H1 (cell line): ENCODE data around the gene SEMA4D. TPM values are rescaled to one million over a fixed set of nuclear protein-coding genes. Genes with fewer than 3 reads are reported as not detected.

ENCODE experiments used
- CTCF ChIA-PET: fragments of 300-600 bp; sonication (Branson Sonifier 250); formaldehyde crosslinking; loops from one replicate; lab custom pipeline; 2021; ENCODE audit not compliant: partially characterized antibody; lab: Charles Lee
- POLR2A ChIA-PET: fragments of 300-600 bp; sonication (Branson Sonifier 250); formaldehyde crosslinking; loops from one replicate; lab custom pipeline; 2021; ENCODE audit warnings: inconsistent platforms; ENCODE audit not compliant: partially characterized antibody; lab: Charles Lee
- DNase-seq, 2 experiments: peaks; one replicate each; pipeline versions ENCODE4 v3.0.0 to v3.0.0-alpha.2; 2010 to 2022; ENCODE audit warnings: low spot score in 2 of 2, low read depth in 1 of 2, mixed read lengths in 1 of 2
- FAIRE-seq: peaks from 2 replicates; lab custom pipeline; 2011; peaks lifted over from hg19 to GRCh38; lab: Jason Lieb, UNC
- H2AFZ ChIP-seq: 2 replicates; pipeline ENCODE4 v1.8.1; 2012; ENCODE audit warnings: low read length, inconsistent platforms
- H2AK5ac ChIP-seq: 2 replicates; pipeline ENCODE4 v1.6.1; 2013; ENCODE audit warnings: low read depth, low read length
- H2BK120ac ChIP-seq: replicated peaks from 2 replicates; pipeline ENCODE3; 2013; ENCODE audit warnings: low read depth, low read length, inconsistent platforms
- H2BK12ac ChIP-seq: 2 replicates; pipeline ENCODE4 v1.6.1; 2013; ENCODE audit warnings: low read depth, low read length
- H2BK15ac ChIP-seq: 2 replicates; pipeline ENCODE4 v1.6.1; 2013; ENCODE audit warnings: low read length
- H2BK20ac ChIP-seq: 2 replicates; pipeline ENCODE4 v1.6.1; 2013; ENCODE audit warnings: low read length
- H2BK5ac ChIP-seq: 2 replicates; pipeline ENCODE4 v1.6.1; 2013; ENCODE audit warnings: low read depth, low read length
- H3K14ac ChIP-seq: 2 replicates; pipeline ENCODE4 v1.6.1; 2013; ENCODE audit warnings: inconsistent platforms; ENCODE audit not compliant: insufficient read length
- H3K18ac ChIP-seq: 2 replicates; pipeline ENCODE4 v1.6.1; 2013; ENCODE audit warnings: low read length; ENCODE audit errors: extremely low read depth
- H3K23ac ChIP-seq: 2 replicates; pipeline ENCODE4 v1.6.1; 2013; ENCODE audit warnings: inconsistent platforms; ENCODE audit not compliant: insufficient read length
- H3K23me2 ChIP-seq: 2 replicates; pipeline ENCODE4 v1.6.1; 2013; ENCODE audit warnings: low read depth, low read length
- H3K27ac ChIP-seq: 2 replicates; pipeline ENCODE4 v1.6.1; 2011; ENCODE audit warnings: low read depth, low read length, inconsistent platforms
- H3K27me3 ChIP-seq, 4 experiments: replicated peaks in 1 of 4; 1 replicate in 1 of 4; 2 replicates in 3 of 4; pipeline versions ENCODE4 v1.6.1 to v1.8.1; 2011 to 2013; ENCODE audit warnings: low read length in 3 of 4, mild to moderate bottlenecking in 3 of 4, inconsistent platforms in 2 of 4, mixed read lengths in 2 of 4, moderate library complexity in 1 of 4; ENCODE audit not compliant: control insufficient read depth in 3 of 4, insufficient read depth in 3 of 4; ENCODE audit errors: extremely low read depth in 1 of 4
- H3K36me3 ChIP-seq, 4 experiments: 2 replicates each; pipeline versions ENCODE4 v1.6.1 to v1.8.1; 2011 to 2013; ENCODE audit warnings: mild to moderate bottlenecking in 4 of 4, low read length in 3 of 4, moderate library complexity in 2 of 4, control low read depth in 1 of 4, inconsistent platforms in 1 of 4; ENCODE audit not compliant: insufficient read depth in 4 of 4, control insufficient read depth in 2 of 4
- H3K4ac ChIP-seq: replicated peaks from 2 replicates; pipeline ENCODE3; 2013; ENCODE audit warnings: low read length, low read depth, mixed read lengths, inconsistent platforms; ENCODE audit not compliant: insufficient read length
- H3K4me1 ChIP-seq, 4 experiments: replicated peaks in 1 of 4; 1 replicate in 1 of 4; 2 replicates in 3 of 4; pipeline versions ENCODE4 v1.6.1 to v1.8.1; 2011 to 2013; ENCODE audit warnings: low read length in 3 of 4, inconsistent platforms in 2 of 4, mixed read lengths in 1 of 4; ENCODE audit not compliant: insufficient read depth in 4 of 4, control insufficient read depth in 3 of 4
- H3K4me2 ChIP-seq, 2 experiments: 2 replicates each; pipeline versions ENCODE4 v1.6.1 to v1.8.1; 2011 to 2013; ENCODE audit warnings: low read depth in 2 of 2, low read length in 2 of 2, control low read depth in 1 of 2, inconsistent platforms in 1 of 2, mild to moderate bottlenecking in 1 of 2; ENCODE audit not compliant: insufficient read depth in 1 of 2
- H3K4me3 ChIP-seq, 4 experiments: fragments of 200-600, 300-600 bp in 1 of 4; sonication (generic), shearing (Covaris generic), sonication (Bioruptor Twin) in 1 of 4; 2 replicates each; pipeline versions ENCODE4 v1.5.1 to v1.8.1; 2011 to 2016; ENCODE audit warnings: low read length in 4 of 4, low read depth in 3 of 4, control low read depth in 2 of 4, inconsistent platforms in 2 of 4, mild to moderate bottlenecking in 2 of 4, mixed read lengths in 1 of 4, moderate library complexity in 1 of 4; ENCODE audit not compliant: insufficient read depth in 2 of 4; ENCODE audit errors: extremely low read depth in 1 of 4
- H3K56ac ChIP-seq: replicated peaks from 2 replicates; pipeline ENCODE3; 2013; ENCODE audit warnings: low read depth, mild to moderate bottlenecking, mixed read lengths, low read length, inconsistent platforms; ENCODE audit not compliant: insufficient read length
- H3K79me1 ChIP-seq: 2 replicates; pipeline ENCODE4 v1.6.1; 2013; ENCODE audit warnings: low read depth, low read length, control low read depth
- H3K79me2 ChIP-seq, 2 experiments: 2 replicates each; pipeline versions ENCODE4 v1.6.1 to v1.8.1; 2012 to 2013; ENCODE audit warnings: low read length in 2 of 2, mild to moderate bottlenecking in 2 of 2, inconsistent platforms in 1 of 2; ENCODE audit not compliant: insufficient read depth in 2 of 2, control insufficient read depth in 1 of 2
- H3K9ac ChIP-seq, 4 experiments: replicated peaks in 1 of 4; 1 replicate in 1 of 4; 2 replicates in 3 of 4; pipeline versions ENCODE4 v1.6.1 to v1.8.1; 2011 to 2013; ENCODE audit warnings: low read depth in 3 of 4, low read length in 3 of 4, control low read depth in 2 of 4, mild to moderate bottlenecking in 2 of 4, moderate library complexity in 2 of 4, inconsistent platforms in 1 of 4; ENCODE audit errors: extremely low read depth in 1 of 4
- H3K9me3 ChIP-seq, 2 experiments: 2 replicates each; pipeline versions ENCODE4 v1.6.1 to v1.8.1; 2012 to 2013; ENCODE audit warnings: mild to moderate bottlenecking in 2 of 2, moderate library complexity in 2 of 2, control low read depth in 1 of 2, inconsistent platforms in 1 of 2, low read depth in 1 of 2, low read length in 1 of 2, mixed read lengths in 1 of 2; ENCODE audit not compliant: insufficient read depth in 2 of 2
- H4K20me1 ChIP-seq, 2 experiments: replicated peaks in 1 of 2; 2 replicates each; pipeline versions ENCODE3 to v1.8.1; 2011 to 2013; ENCODE audit warnings: inconsistent platforms in 2 of 2, low read length in 2 of 2, mild to moderate bottlenecking in 1 of 2; ENCODE audit not compliant: insufficient read depth in 2 of 2, control insufficient read depth in 1 of 2
- H4K5ac ChIP-seq: 2 replicates; pipeline ENCODE4 v1.6.1; 2013; ENCODE audit warnings: low read length, low read depth, mixed read lengths, inconsistent platforms; ENCODE audit not compliant: insufficient read length
- H4K8ac ChIP-seq: 2 replicates; pipeline ENCODE4 v1.8.0; 2013; ENCODE audit warnings: mild to moderate bottlenecking, moderate library complexity, low read length, inconsistent platforms; ENCODE audit not compliant: insufficient read depth; ENCODE audit errors: extremely low read depth
- H4K91ac ChIP-seq: replicated peaks from 2 replicates; pipeline ENCODE3; 2013; ENCODE audit warnings: low read length, mixed read lengths, inconsistent platforms; ENCODE audit not compliant: insufficient read length
- ATF3 ChIP-seq: IDR thresholded peaks from 2 replicates; pipeline ENCODE4 v1.6.1; 2011; ENCODE audit warnings: low read depth, mild to moderate bottlenecking, low read length; ENCODE audit not compliant: insufficient read depth
- CTCF ChIP-seq, 3 experiments: IDR thresholded peaks; 1 replicate in 2 of 3; 2 replicates in 1 of 3; pipeline versions ENCODE4 v1.5.1 to v1.6.1; 2011; ENCODE audit warnings: low read length in 3 of 3, mild to moderate bottlenecking in 3 of 3, inconsistent platforms in 2 of 3, low read depth in 1 of 3, moderate library complexity in 1 of 3; ENCODE audit not compliant: insufficient read depth in 1 of 3; ENCODE audit errors: control extremely low read depth in 1 of 3
- EP300 ChIP-seq, 2 experiments: IDR thresholded peaks; 1 replicate in 1 of 2; 2 replicates in 1 of 2; pipeline ENCODE4 v1.6.1; 2011 to 2012; ENCODE audit warnings: low read depth in 2 of 2, low read length in 2 of 2, mild to moderate bottlenecking in 2 of 2, borderline replicate concordance in 1 of 2, inconsistent platforms in 1 of 2, moderate library complexity in 1 of 2
- GTF2F1 ChIP-seq: IDR thresholded peaks from 2 replicates; pipeline ENCODE4 v1.6.1; 2012; ENCODE audit warnings: low read depth, low read length, improper control_type of control experiment, borderline replicate concordance
- PHF8 ChIP-seq: fragments of 200-600 bp; sonication (generic); conservative IDR thresholded peaks from 2 replicates; pipeline ENCODE4 v1.7.1; 2012; ENCODE audit warnings: low read depth, mild to moderate bottlenecking, inconsistent platforms, low read length, moderate library complexity
- POU5F1 ChIP-seq: IDR thresholded peaks from 2 replicates; pipeline ENCODE4 v1.6.1; 2011; ENCODE audit warnings: low read depth, mild to moderate bottlenecking, low read length, moderate library complexity
- RBBP5 ChIP-seq: IDR thresholded peaks from 2 replicates; pipeline ENCODE4 v1.7.1; 2012; ENCODE audit warnings: low read depth, mild to moderate bottlenecking, inconsistent platforms, low read length, moderate library complexity, borderline replicate concordance
- SAP30 ChIP-seq: fragments of 300-600 bp; sonication (generic); IDR thresholded peaks from 2 replicates; pipeline ENCODE4 v1.7.1; 2012; ENCODE audit warnings: low read length, moderate library complexity, mild to moderate bottlenecking, inconsistent platforms; ENCODE audit not compliant: insufficient read depth, insufficient replicate concordance
- SP2 ChIP-seq: IDR thresholded peaks from 2 replicates; pipeline ENCODE4 v1.6.1; 2012; ENCODE audit warnings: mild to moderate bottlenecking, low read length, inconsistent platforms
- WGBS, 2 experiments: shearing (Covaris generic) in 1 of 2; methylation state at CpG; one replicate each; pipeline versions ENCODE4 v1.1.6 to v1.1.7; 2013 to 2015; ENCODE audit warnings: low lambda C conversion rate in 2 of 2, mixed read lengths in 2 of 2, inconsistent platforms in 1 of 2, low coverage in 1 of 2, missing lambda C conversion rate in 1 of 2; ENCODE audit not compliant: insufficient replicate concordance in 2 of 2, insufficient coverage in 1 of 2, insufficient read length in 1 of 2; ENCODE audit errors: extremely low coverage in 1 of 2, missing lambda C conversion rate in 1 of 2; 5-methylcytosine and 5-hydroxymethylcytosine counted together
- polyA plus RNA-seq, 7 experiments: library from polyadenylated mRNA; depleted of rRNA in 3 of 7; stranded (reverse) in 5 of 7; unstranded in 2 of 7; fragments of >200 nt in 5 of 7; fragments of 200-250 nt in 2 of 7; gene quantifications; 1 replicate in 5 of 7; 2 replicates in 1 of 7; 4 replicates in 1 of 7; pipeline versions ENCODE4 v1.2.1 to v1.2.3, GENCODE V29; 2011 to 2013; ENCODE audit warnings: missing spikeins in 2 of 7, mixed read lengths in 2 of 7
- total RNA-seq: library from RNA; stranded (reverse); fragmentation: NEBNext Ultra II Directional; extraction: Animal tissue kit (Norgen Biotek cat#: 25700); gene quantifications from 2 replicates; pipeline ENCODE4 v1.2.1, GENCODE V29; 2021

Gene SEMA4D
- total and polyA plus RNA-seq, 2 of the 8 experiments (the other 6 are each of a cell fraction or from before 2014, with no cell fraction given), result 21.0 to 70.4 TPM

GRCh38 chr9:89455356-89455824 lies 42.5 kb downstream of the SEMA4D start:
- H3K4me3 ChIP-seq, result no peak overlapping the region
- H2BK12ac ChIP-seq, result 0 out of 2 replicates have a peak overlapping the region, but pooled peaks have one; percentile 0
- H3K4me2 ChIP-seq, result no peak overlapping the region
- CTCF ChIA-PET, result interaction anchor here (1.4 to 2.5 kb wide), 4 partner anchors 11 to 94 kb away, joined by 9 to 11 read pairs (median 10); no protein-coding TSS in a partner anchor
- H3K4ac ChIP-seq, result no peak overlapping the region
- no peak overlapping the region for H3K18ac ChIP-seq
- peaks cover 0 to 10% (median 1%) of the 10 kb centered on the region in 4 experiments; a peak in 5 of 8 replicates for H3K36me3 ChIP-seq
- POLR2A ChIA-PET, result interaction anchor here (0.6 to 1.8 kb wide), 3 partner anchors 15 to 84 kb away, joined by 3 to 4 read pairs (median 4); no protein-coding TSS in a partner anchor
- H3K23me2 ChIP-seq, result no peaks in the 10 kb centered on the region; the same call in 1 of the 2 replicates
- H2BK120ac ChIP-seq, result no peak overlapping the region
- H2AFZ ChIP-seq, result no peak overlapping the region
- peaks cover 10 to 19% (median 12%) of the 10 kb centered on the region in 4 experiments for H3K4me1 ChIP-seq
- H3K27me3 ChIP-seq, result no peaks in the 10 kb centered on the region
- peaks cover 6 to 18% of the 10 kb centered on the region in 2 experiments for H4K20me1 ChIP-seq
- H3K56ac ChIP-seq, result no peak overlapping the region
- H3K79me1 ChIP-seq, result peaks cover 33% of the 10 kb centered on the region
- no peak overlapping the region for H3K14ac ChIP-seq
- no peak for FAIRE-seq
- H2BK5ac ChIP-seq, result peak overlapping the region; percentile 75
- H3K23ac ChIP-seq, result no peak overlapping the region
- no peaks in the 10 kb centered on the region for H3K9me3 ChIP-seq
- 0 out of 2 replicates have a peak overlapping the region, but pooled peaks have one; percentile 45 for H3K27ac ChIP-seq
- no peak overlapping the region for H2BK20ac ChIP-seq
- no peak overlapping the region for H2AK5ac ChIP-seq
- no peak overlapping the region for H3K9ac ChIP-seq
- H4K5ac ChIP-seq, result no peak overlapping the region
- no peak for DNase-seq
- H2BK15ac ChIP-seq, result no peak overlapping the region
- peaks cover 8 to 52% of the 10 kb centered on the region in 2 experiments; a peak in 3 of 4 replicates for H3K79me2 ChIP-seq
- no peak overlapping the region for H4K8ac ChIP-seq
- no peak overlapping the region for H4K91ac ChIP-seq
- WGBS, 2 experiments, result 91% methylated on average over 8 of the region's 9 CpGs; no CpG with 5 or more reads in 1 of the 2 experiments
- no peak for TF ChIP-seq RBBP5
- TF ChIP-seq PHF8, result no peak
- no peak for TF ChIP-seq SP2
- TF ChIP-seq EP300 (IDR thresholded peaks at IDR 0.05; ENCODE audit: borderline replicate concordance in 1 of 2, low read depth in 2 of 2, low read length in 2 of 2), result no peak
- TF ChIP-seq ATF3, result no peak
- no peak for TF ChIP-seq POU5F1
- TF ChIP-seq CTCF (IDR thresholded peaks at IDR 0.05; ENCODE audit: control extremely low read depth in 1 of 3, insufficient read depth in 1 of 3, low read depth in 1 of 3, low read length in 3 of 3), result no peak
- no peak for TF ChIP-seq GTF2F1
- TF ChIP-seq SAP30, result no peak
